GM12872 (cell line): ENCODE results near the gene SNX27.

Experiments used
- TF ChIP-seq, protein P1 (sequence below): IDR thresholded peaks from 3 replicates; pipeline ENCODE4 v1.5.1; 2011; ENCODE audit warnings: low read depth, mild to moderate bottlenecking, low read length, moderate library complexity; ENCODE audit not compliant: insufficient read depth

Gene SNX27

GRCh38 chr1:151611832-151612500 lies at the start of gene SNX27:
Gene SNX27, plus strand, starts transcription at chr1:151612050. Its CDS starts 152 bp downstream, at chr1:151612202.
- TF ChIP-seq, protein P1, sequence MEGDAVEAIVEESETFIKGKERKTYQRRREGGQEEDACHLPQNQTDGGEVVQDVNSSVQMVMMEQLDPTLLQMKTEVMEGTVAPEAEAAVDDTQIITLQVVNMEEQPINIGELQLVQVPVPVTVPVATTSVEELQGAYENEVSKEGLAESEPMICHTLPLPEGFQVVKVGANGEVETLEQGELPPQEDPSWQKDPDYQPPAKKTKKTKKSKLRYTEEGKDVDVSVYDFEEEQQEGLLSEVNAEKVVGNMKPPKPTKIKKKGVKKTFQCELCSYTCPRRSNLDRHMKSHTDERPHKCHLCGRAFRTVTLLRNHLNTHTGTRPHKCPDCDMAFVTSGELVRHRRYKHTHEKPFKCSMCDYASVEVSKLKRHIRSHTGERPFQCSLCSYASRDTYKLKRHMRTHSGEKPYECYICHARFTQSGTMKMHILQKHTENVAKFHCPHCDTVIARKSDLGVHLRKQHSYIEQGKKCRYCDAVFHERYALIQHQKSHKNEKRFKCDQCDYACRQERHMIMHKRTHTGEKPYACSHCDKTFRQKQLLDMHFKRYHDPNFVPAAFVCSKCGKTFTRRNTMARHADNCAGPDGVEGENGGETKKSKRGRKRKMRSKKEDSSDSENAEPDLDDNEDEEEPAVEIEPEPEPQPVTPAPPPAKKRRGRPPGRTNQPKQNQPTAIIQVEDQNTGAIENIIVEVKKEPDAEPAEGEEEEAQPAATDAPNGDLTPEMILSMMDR: no peak

- TF ChIP-seq, protein P1: no peak
Measured at GRCh38 chr1:151562661-151563060, 49.2 kb upstream of the SNX27 start.

DNA sequence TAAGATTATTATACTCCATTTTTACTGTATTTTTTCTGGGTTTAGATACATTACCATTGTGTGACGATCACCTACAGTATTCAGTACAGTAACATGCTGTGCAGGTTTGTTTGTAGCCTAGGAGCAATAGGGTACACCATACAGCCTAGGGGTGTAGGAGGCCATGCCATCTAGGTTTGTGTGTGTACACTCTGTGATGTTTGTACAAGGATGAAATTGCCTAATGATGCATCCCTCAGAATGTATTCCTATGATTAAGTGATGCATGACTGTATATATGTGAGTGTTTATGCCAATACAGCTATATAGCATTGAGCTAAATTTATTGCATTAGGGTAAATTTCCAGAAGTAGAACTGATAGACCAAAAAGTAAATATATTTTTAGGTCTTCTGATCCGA lies 48.5 kb upstream of the SNX27 start:
- TF ChIP-seq, protein P1: no peak

DNA sequence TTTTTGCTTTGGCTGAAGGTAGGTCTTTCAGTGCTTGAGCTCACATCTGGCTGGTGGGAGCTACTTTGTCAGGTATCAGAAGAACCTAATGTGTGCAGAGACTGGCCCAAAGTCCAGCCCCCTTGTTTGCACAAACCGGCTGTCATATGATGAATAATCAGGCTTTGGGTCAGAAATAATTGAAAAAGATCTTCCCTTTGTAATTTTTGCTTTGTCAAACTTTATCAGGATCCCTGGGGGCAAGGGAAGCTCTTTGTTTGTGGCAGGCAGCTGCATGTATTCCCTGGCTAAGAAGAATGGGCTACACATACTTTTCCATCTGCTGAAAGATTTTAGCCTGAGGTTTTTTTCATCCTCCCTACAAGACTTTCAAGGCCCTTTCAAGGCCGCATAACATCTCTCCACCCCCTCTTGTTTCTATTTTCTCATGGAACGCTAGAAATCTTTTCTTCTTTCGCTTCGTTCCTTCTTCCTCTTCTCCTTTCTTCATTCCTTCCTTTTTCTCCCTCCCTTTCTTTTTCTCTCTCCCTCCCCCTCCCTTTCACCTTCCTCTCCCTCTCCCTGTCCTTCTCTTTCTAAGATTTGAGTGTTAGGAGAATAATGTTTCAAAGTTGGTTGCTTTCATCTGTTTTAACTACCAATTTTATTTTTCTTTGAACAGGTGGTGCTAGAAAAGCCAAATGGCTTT lies 46.2 kb upstream of the SNX27 start:
- TF ChIP-seq, protein P1: no peak

DNA sequence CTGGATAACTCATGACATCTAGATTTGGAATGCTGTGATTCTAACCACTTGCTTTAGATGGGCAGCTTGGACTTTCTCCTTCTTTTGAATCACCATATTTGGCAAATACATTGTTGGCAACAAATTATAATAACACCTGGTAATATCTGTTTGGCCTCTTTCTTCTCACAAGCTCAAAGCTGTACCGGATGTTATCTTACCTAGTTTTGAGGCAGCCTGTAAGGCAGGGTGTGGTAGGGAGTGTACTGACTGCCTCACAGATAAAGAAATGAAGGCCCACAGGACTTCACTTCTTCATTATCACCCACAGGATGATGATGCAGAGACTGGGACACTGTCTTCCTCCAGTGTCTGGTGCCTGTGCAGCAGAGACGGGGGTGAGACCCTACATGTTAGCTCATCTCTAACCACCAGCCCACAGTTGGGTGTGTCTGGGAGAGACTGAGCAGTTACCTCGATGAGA lies 43.2 kb upstream of the SNX27 start:
- TF ChIP-seq, protein P1: no peak

- TF ChIP-seq, protein P1: no peak
Measured at GRCh38 chr1:151570819-151571218, 41.0 kb upstream of the SNX27 start.

GRCh38 chr1:151574575-151575529 lies 37.0 kb upstream of the SNX27 start:
- TF ChIP-seq, protein P1: no peak
